ENCODE results near the gene WDR5.

WDR5 gene

GRCh38 chr9:134189470-134190231, 53.8 kb downstream of the WDR5 start:
- DNase-seq (ENCODE audit: insufficient read length, low spot score) = no peak
- no peak for TF ChIP-seq POLR2A (IDR thresholded peaks at IDR 0.05; ENCODE audit: low read depth, low read length)
- no peak for TF ChIP-seq POU2F2 (IDR thresholded peaks at IDR 0.05; ENCODE audit: low read depth, low read length)
- TF ChIP-seq SPI1 (IDR thresholded peaks at IDR 0.05; ENCODE audit: low read depth, low read length) = no peak
- no peak for TF ChIP-seq TAF1 (IDR thresholded peaks at IDR 0.05; ENCODE audit: low read depth, low read length)
- no peak for FAIRE-seq

- DNase-seq (ENCODE audit: insufficient read length, low spot score) = no peak
- no peak for TF ChIP-seq TAF1 (IDR thresholded peaks at IDR 0.05; ENCODE audit: low read depth, low read length)
- no peak for TF ChIP-seq SPI1 (IDR thresholded peaks at IDR 0.05; ENCODE audit: low read depth, low read length)
- no peak for TF ChIP-seq POLR2A (IDR thresholded peaks at IDR 0.05; ENCODE audit: low read depth, low read length)
- TF ChIP-seq POLR2AphosphoS5 (IDR thresholded peaks at IDR 0.05; ENCODE audit: low read depth, low read length) = no peak
- no peak for TF ChIP-seq PAX5 (IDR thresholded peaks at IDR 0.05; ENCODE audit: insufficient read depth, low read length, severe bottlenecking)
- no peak for TF ChIP-seq POU2F2 (IDR thresholded peaks at IDR 0.05; ENCODE audit: low read depth, low read length)
- no peak for FAIRE-seq
Measured at GRCh38 chr9:134190232-134191121, 54.6 kb downstream of the WDR5 start.

- DNase-seq (ENCODE audit: insufficient read length, low spot score) (no peak), FAIRE-seq (no peak)
- TF ChIP-seq TAF1 (IDR thresholded peaks at IDR 0.05; ENCODE audit: low read depth, low read length) (no peak), SPI1 (IDR thresholded peaks at IDR 0.05; ENCODE audit: low read depth, low read length) (no peak)
Measured at GRCh38 chr9:134191455-134192209, 55.8 kb downstream of the WDR5 start.

- FAIRE-seq (no peak), DNase-seq (ENCODE audit: insufficient read length, low spot score) (no peak)
- TF ChIP-seq SPI1 (IDR thresholded peaks at IDR 0.05; ENCODE audit: low read depth, low read length) (no peak), PAX5 (IDR thresholded peaks at IDR 0.05; ENCODE audit: insufficient read depth, low read length, severe bottlenecking) (no peak), POLR2AphosphoS5 (IDR thresholded peaks at IDR 0.05; ENCODE audit: low read depth, low read length) (no peak), TAF1 (IDR thresholded peaks at IDR 0.05; ENCODE audit: low read depth, low read length) (no peak), POU2F2 (IDR thresholded peaks at IDR 0.05; ENCODE audit: low read depth, low read length) (no peak), POLR2A (IDR thresholded peaks at IDR 0.05; ENCODE audit: low read depth, low read length) (no peak)
Measured at GRCh38 chr9:134192311-134192950, 56.5 kb downstream of the WDR5 start.

GRCh38 chr9:134192951-134193731, 57.3 kb downstream of the WDR5 start:
- DNase-seq (ENCODE audit: insufficient read length, low spot score) = no peak
- no peak for TF ChIP-seq SPI1 (IDR thresholded peaks at IDR 0.05; ENCODE audit: low read depth, low read length)
- TF ChIP-seq POLR2AphosphoS5 (IDR thresholded peaks at IDR 0.05; ENCODE audit: low read depth, low read length) = no peak
- no peak for TF ChIP-seq PAX5 (IDR thresholded peaks at IDR 0.05; ENCODE audit: insufficient read depth, low read length, severe bottlenecking)
- TF ChIP-seq POU2F2 (IDR thresholded peaks at IDR 0.05; ENCODE audit: low read depth, low read length) = no peak
- no peak for TF ChIP-seq POLR2A (IDR thresholded peaks at IDR 0.05; ENCODE audit: low read depth, low read length)
- no peak for TF ChIP-seq TAF1 (IDR thresholded peaks at IDR 0.05; ENCODE audit: low read depth, low read length)
- FAIRE-seq = no peak

- FAIRE-seq (no peak), DNase-seq (ENCODE audit: insufficient read length, low spot score) (no peak)
- TF ChIP-seq SPI1 (IDR thresholded peaks at IDR 0.05; ENCODE audit: low read depth, low read length) (no peak), POLR2A (IDR thresholded peaks at IDR 0.05; ENCODE audit: low read depth, low read length) (no peak), POLR2AphosphoS5 (IDR thresholded peaks at IDR 0.05; ENCODE audit: low read depth, low read length) (no peak)
Measured at GRCh38 chr9:134193912-134194535, 58.1 kb downstream of the WDR5 start.

GRCh38 chr9:134195558-134195957, 59.7 kb downstream of the WDR5 start:
- DNase-seq (ENCODE audit: insufficient read length, low spot score) (no peak), FAIRE-seq (no peak)
- no peak for TF ChIP-seq PAX5 (IDR thresholded peaks at IDR 0.05; ENCODE audit: insufficient read depth, low read length, severe bottlenecking)
- TF ChIP-seq POU2F2 (IDR thresholded peaks at IDR 0.05; ENCODE audit: low read depth, low read length) = no peak
- no peak for TF ChIP-seq SPI1 (IDR thresholded peaks at IDR 0.05; ENCODE audit: low read depth, low read length)
- TF ChIP-seq POLR2AphosphoS5 (IDR thresholded peaks at IDR 0.05; ENCODE audit: low read depth, low read length) = no peak
- TF ChIP-seq TAF1 (IDR thresholded peaks at IDR 0.05; ENCODE audit: low read depth, low read length) = no peak
- no peak for TF ChIP-seq POLR2A (IDR thresholded peaks at IDR 0.05; ENCODE audit: low read depth, low read length)

GRCh38 chr9:134196911-134197310, 61.0 kb downstream of the WDR5 start:
- no peak for DNase-seq (ENCODE audit: insufficient read length, low spot score)
- no peak for TF ChIP-seq POLR2AphosphoS5 (IDR thresholded peaks at IDR 0.05; ENCODE audit: low read depth, low read length)
- no peak for TF ChIP-seq PAX5 (IDR thresholded peaks at IDR 0.05; ENCODE audit: insufficient read depth, low read length, severe bottlenecking)
- no peak for TF ChIP-seq TAF1 (IDR thresholded peaks at IDR 0.05; ENCODE audit: low read depth, low read length)
- no peak for TF ChIP-seq POU2F2 (IDR thresholded peaks at IDR 0.05; ENCODE audit: low read depth, low read length)
- no peak for TF ChIP-seq POLR2A (IDR thresholded peaks at IDR 0.05; ENCODE audit: low read depth, low read length)
- TF ChIP-seq SPI1 (IDR thresholded peaks at IDR 0.05; ENCODE audit: low read depth, low read length) = no peak
- FAIRE-seq = no peak

Measured in GM12891 (cell line).